Measurements from ENCODE around the gene TBC1D1. TPM values are rescaled to one million over a fixed set of nuclear protein-coding genes. Genes with fewer than 3 reads are reported as not detected.

Gene TBC1D1
- total and polyA plus RNA-seq, 2 experiments from 2014 or later, result 53.9 to 151 TPM

- Histone ChIP-seq H4K20me1 (replicated peaks; ENCODE audit: insufficient read depth) (peaks cover 7% of the 10 kb centered on the region; the same call in 1 of the 2 replicates), H3K27me3 (ENCODE audit: insufficient read depth) (no peaks in the 10 kb centered on the region), H3F3A (replicated peaks; ENCODE audit: low read depth) (no peaks in the 10 kb centered on the region), H3K4me2 (0 out of 2 replicates have a peak overlapping the region, but pooled peaks have one; percentile 6), H3K4me1 (ENCODE audit: insufficient read depth) (peaks cover 42% of the 10 kb centered on the region), H3K4me3 (no peak overlapping the region), H3K36me3 (ENCODE audit: insufficient read depth) (no peaks in the 10 kb centered on the region), H3K79me2 (replicated peaks; ENCODE audit: insufficient read depth) (peaks cover 70% of the 10 kb centered on the region), H3K27ac (ENCODE audit: low read depth) (peak overlapping the region; percentile 12; the same call in 1 of the 2 replicates), H3K9me2 (ENCODE audit: insufficient read depth) (no peaks in the 10 kb centered on the region), H2AFZ (no peak overlapping the region)
- ATAC-seq (peak; percentile 12; the same call in 2 of the 3 replicates), DNase-seq (ENCODE audit: low spot score) (no peak)
- Mint-ChIP-seq H3K27me3 (ENCODE audit: insufficient read depth, low read depth, poor library complexity) (peaks cover 2% of the 10 kb centered on the region), H3K36me3 (ENCODE audit: low read depth) (no peaks in the 10 kb centered on the region), H3K9me3 (no peaks in the 10 kb centered on the region), H3K27ac (peak overlapping the region; percentile 39), H3K4me1 (peaks cover 57% of the 10 kb centered on the region), H3K4me3 (no peak overlapping the region)
- TF ChIP-seq CREB1 (CRISPR knock-in tag; IDR thresholded peaks at IDR 0.05; ENCODE audit: low read depth), result no peak
- TF ChIP-seq EZH2phosphoT487 (IDR thresholded peaks at IDR 0.05; ENCODE audit: unreplicated experiment), result no peak
- TF ChIP-seq NANOG (IDR thresholded peaks at IDR 0.05; ENCODE audit: borderline replicate concordance), result no peak
- TF ChIP-seq EZH2 (IDR thresholded peaks at IDR 0.05; ENCODE audit: low read depth, unreplicated experiment), result no peak
- no peak for TF ChIP-seq ETS1 (IDR thresholded peaks at IDR 0.05)
Observed at GRCh38 chr4:38004887-38005286, 114.0 kb downstream of the TBC1D1 start.

GRCh38 chr4:38005637-38006036 lies 114.8 kb downstream of the TBC1D1 start:
- Histone ChIP-seq H3K36me3 (ENCODE audit: insufficient read depth) (no peaks in the 10 kb centered on the region), H3K79me2 (replicated peaks; ENCODE audit: insufficient read depth) (peaks cover 67% of the 10 kb centered on the region), H2AFZ (no peak overlapping the region), H4K20me1 (replicated peaks; ENCODE audit: insufficient read depth) (peaks cover 9% of the 10 kb centered on the region; the same call in 1 of the 2 replicates), H3K27me3 (ENCODE audit: insufficient read depth) (no peaks in the 10 kb centered on the region), H3F3A (replicated peaks; ENCODE audit: low read depth) (no peaks in the 10 kb centered on the region), H3K9me2 (ENCODE audit: insufficient read depth) (no peaks in the 10 kb centered on the region), H3K4me3 (no peak overlapping the region), H3K4me1 (ENCODE audit: insufficient read depth) (peaks cover 47% of the 10 kb centered on the region), H3K27ac (ENCODE audit: low read depth) (no peak overlapping the region; the same call in 1 of the 2 replicates), H3K4me2 (no peak overlapping the region)
- H3K27ac Mint-ChIP-seq, result no peak overlapping the region
- no peaks in the 10 kb centered on the region for H3K9me3 Mint-ChIP-seq
- DNase-seq (ENCODE audit: low spot score) (no peak), ATAC-seq (no peak)
- peaks cover 62% of the 10 kb centered on the region for H3K4me1 Mint-ChIP-seq
- no peak overlapping the region for H3K4me3 Mint-ChIP-seq
- no peaks in the 10 kb centered on the region for H3K36me3 Mint-ChIP-seq (ENCODE audit: low read depth)
- peaks cover 2% of the 10 kb centered on the region for H3K27me3 Mint-ChIP-seq (ENCODE audit: insufficient read depth, low read depth, poor library complexity)
- TF ChIP-seq REST (IDR thresholded peaks at IDR 0.05; ENCODE audit: unreplicated experiment), result no peak
- no peak for TF ChIP-seq EZH2phosphoT487 (IDR thresholded peaks at IDR 0.05; ENCODE audit: unreplicated experiment)
- TF ChIP-seq ZNF331 (CRISPR knock-in tag; IDR thresholded peaks at IDR 0.05; ENCODE audit: low read depth), result no peak
- TF ChIP-seq NANOG (IDR thresholded peaks at IDR 0.05; ENCODE audit: borderline replicate concordance), result no peak
- no peak for TF ChIP-seq ETS1 (IDR thresholded peaks at IDR 0.05)
- no peak for TF ChIP-seq POLR2AphosphoS5 (IDR thresholded peaks at IDR 0.05; ENCODE audit: low read depth)
- TF ChIP-seq ZNF462 (CRISPR knock-in tag; IDR thresholded peaks at IDR 0.05), result no peak

Measured in GM23338 (cell line).